ENCODE data around the gene BSCL2. TPM values are rescaled to one million over a fixed set of nuclear protein-coding genes. Genes with fewer than 3 reads are reported as not detected.
A peak's percentile ranks its signal among the peaks of the same experiment; 100 is the strongest.

BSCL2 gene
- total RNA-seq, 1 experiment from 2014 or later, result 77.4 TPM

GRCh38 chr11:62726156-62726914 lies 19.1 kb upstream of the BSCL2 start:
- Histone ChIP-seq H4K5ac (ENCODE audit: insufficient read length, low read depth, low read length) (no peak overlapping the region), H3K4me2 (ENCODE audit: insufficient read depth, insufficient read length, low read length) (peak overlapping the region; percentile 99), H2AK5ac (ENCODE audit: insufficient read length, low read length) (no peak overlapping the region), H3K4ac (ENCODE audit: low read depth, low read length) (no peak overlapping the region), H3K9me3 (ENCODE audit: control insufficient read depth, low read depth, low read length) (no peaks in the 10 kb centered on the region), H2BK15ac (ENCODE audit: low read depth, low read length) (no peak overlapping the region), H3K23ac (ENCODE audit: insufficient read length, low read depth, low read length) (no peak overlapping the region), H3T11ph (ENCODE audit: low read length) (no peak overlapping the region), H3K14ac (ENCODE audit: insufficient read depth, low read length) (peak overlapping the region; percentile 77), H3K9ac (ENCODE audit: extremely low read depth, insufficient read length, low read length) (peak overlapping the region; percentile 94), H2BK20ac (ENCODE audit: low read depth, low read length, poor library complexity, severe bottlenecking) (no peak overlapping the region), H4K8ac (replicated peaks; ENCODE audit: insufficient read length, low read depth, low read length) (no peak overlapping the region), H2BK120ac (ENCODE audit: low read depth, low read length, poor library complexity, severe bottlenecking) (no peak overlapping the region), H3K79me1 (ENCODE audit: insufficient read depth, low read depth, low read length, poor library complexity, severe bottlenecking) (peaks cover 6% of the 10 kb centered on the region), H3K4me1 (ENCODE audit: insufficient read depth, low read length) (no peaks in the 10 kb centered on the region), H3K27me3 (ENCODE audit: insufficient read depth, low read length) (no peaks in the 10 kb centered on the region), H3K27ac (ENCODE audit: insufficient read length, low read depth, low read length) (peak overlapping the region; percentile 96), H3K23me2 (ENCODE audit: insufficient read length, low read depth, low read length, poor library complexity, severe bottlenecking) (peaks cover 25% of the 10 kb centered on the region), H4K91ac (ENCODE audit: insufficient read length, low read depth, low read length) (no peak overlapping the region), H4K20me1 (ENCODE audit: control insufficient read depth, insufficient read depth, insufficient read length) (no peaks in the 10 kb centered on the region), H2BK5ac (ENCODE audit: insufficient read length, low read length) (no peak overlapping the region), H3K79me2 (ENCODE audit: insufficient read depth, low read length) (peaks cover 30% of the 10 kb centered on the region), H3K56ac (ENCODE audit: insufficient read length, low read depth, low read length) (no peak overlapping the region), H2AFZ (ENCODE audit: low read length) (no peak overlapping the region), H3K18ac (ENCODE audit: insufficient read length, low read depth, low read length) (no peak overlapping the region), H2BK12ac (ENCODE audit: insufficient read length, low read depth, low read length) (no peak overlapping the region)
- Mint-ChIP-seq H3K4me1 (peaks cover 20 to 27% of the 10 kb centered on the region in 2 experiments), H3K27ac (peak overlapping the region in 2 of 3 experiments; percentile 87 to 92; a peak in 5 of 7 replicates), H3K27me3 (ENCODE audit: low read depth) (no peaks in the 10 kb centered on the region), H3K9me3 (no peaks in the 10 kb centered on the region), H3K4me3 (peak overlapping the region; percentile 89 to 95), H3K36me3 (ENCODE audit: insufficient read depth in 1 of 3, low read depth in 3 of 3) (peaks cover 33 to 53% (median 47%) of the 10 kb centered on the region in 3 experiments)
- DNase-seq, result no peak
- TF ChIP-seq CTCF (conservative IDR thresholded peaks at IDR 0.05), result no peak
- WGBS (ENCODE audit: extremely low coverage, insufficient read length, low lambda C conversion rate), result no CpG with 5 or more reads among the region's 51 CpGs
